A549 (cell line): ENCODE measurements around the gene PRKAR1B. TPM values are rescaled to one million over a fixed set of nuclear protein-coding genes. Genes with fewer than 3 reads are reported as not detected.

ENCODE experiments used
- ATAC-seq, 2 experiments: fragments of 200-7000 bp in 1 of 2; fragments of >200 bp in 1 of 2; cut with Nextera tagmentation in 1 of 2; cut with Tn5 transposase in 1 of 2; 3 replicates each; pipeline versions ENCODE4 v1.8.0 to v1.9.1; 2018 to 2020; ENCODE audit warnings: mild to moderate bottlenecking in 1 of 2, moderate library complexity in 1 of 2
- CTCF ChIA-PET: fragments of 300-600 bp; sonication (Branson Sonifier 250); formaldehyde crosslinking; extraction: SDS; loops from one replicate; lab custom pipeline; 2021; ENCODE audit warnings: antibody characterized with exemption, inconsistent platforms; lab: Yijun Ruan, JAX
- POLR2A ChIA-PET: fragments of 350-600 bp; formaldehyde crosslinking; extraction: SDS; loops from one replicate; lab custom pipeline; 2021; ENCODE audit warnings: antibody characterized with exemption, inconsistent platforms; lab: Yijun Ruan, JAX
- DNase-seq, 2 experiments: peaks; one replicate each; pipeline versions ENCODE4 v3.0.0 to v3.0.0-alpha.2; 2011 to 2016; ENCODE audit warnings: low read depth in 1 of 2, low spot score in 1 of 2
- FAIRE-seq: peaks from 2 replicates; lab custom pipeline; 2011; peaks lifted over from hg19 to GRCh38; lab: Jason Lieb, UNC
- H3K27ac ChIP-seq, 2 experiments: fragments of >200 bp; sonication (Bioruptor Twin); formaldehyde crosslinking; 3 replicates each; pipeline ENCODE4 v1.5.1; 2016 to 2017
- H3K4me1 ChIP-seq: fragments of >200 bp; sonication (Bioruptor Twin); formaldehyde crosslinking; 3 replicates; pipeline ENCODE4 v1.6.1; 2016
- H3K4me2 ChIP-seq: fragments of >200 bp; sonication (Bioruptor Twin); formaldehyde crosslinking; 3 replicates; pipeline ENCODE4 v1.6.1; 2016
- H3K4me3 ChIP-seq: fragments of >200 bp; sonication (Bioruptor Twin); formaldehyde crosslinking; 3 replicates; pipeline ENCODE4 v1.5.1; 2016
- H3K9me3 ChIP-seq: fragments of >200 bp; sonication (Bioruptor Twin); formaldehyde crosslinking; 3 replicates; pipeline ENCODE4 v1.6.1; 2016
- BCL3 ChIP-seq: fragments of >200 bp; sonication (Bioruptor Twin); formaldehyde crosslinking; IDR thresholded peaks from 3 replicates; pipeline ENCODE4 v1.6.1; 2016
- CBX2 ChIP-seq: fragments of 200-600 bp; sonication (generic); IDR thresholded peaks from 2 replicates; pipeline ENCODE4 v1.6.1; 2016; ENCODE audit warnings: low read depth, mild to moderate bottlenecking, borderline replicate concordance
- CBX8 ChIP-seq: fragments of 200-600 bp; sonication (generic); IDR thresholded peaks from 2 replicates; pipeline ENCODE4 v1.6.1; 2016
- CHD2 ChIP-seq: fragments of 150-350 bp; IDR thresholded peaks from 2 replicates; pipeline ENCODE4 v1.6.1; 2014; ENCODE audit warnings: low read length; ENCODE audit not compliant: partially characterized antibody
- CHD4 ChIP-seq: fragments of 200-600 bp; sonication (generic); IDR thresholded peaks from 2 replicates; pipeline ENCODE4 v1.6.1; 2016; ENCODE audit warnings: antibody characterized with exemption, mild to moderate bottlenecking, borderline replicate concordance
- EHF ChIP-seq: fragments of 250-450 bp; sonication (Bioruptor Pico); IDR thresholded peaks from 2 replicates; pipeline ENCODE4 v1.5.0; 2020; ENCODE audit warnings: mild to moderate bottlenecking
- EHMT2 ChIP-seq: fragments of 200-600 bp; sonication (generic); IDR thresholded peaks from 2 replicates; pipeline ENCODE4 v1.6.1; 2016; ENCODE audit warnings: antibody characterized with exemption, low read depth, mild to moderate bottlenecking, moderate library complexity
- FOXS1 ChIP-seq: fragments of 250-450 bp; sonication (Bioruptor Pico); IDR thresholded peaks from 2 replicates; pipeline ENCODE4 v1.5.0; 2020; ENCODE audit warnings: mild to moderate bottlenecking, moderate library complexity
- GATA3 ChIP-seq: IDR thresholded peaks from 2 replicates; pipeline ENCODE4 v1.6.1; 2012; ENCODE audit warnings: borderline replicate concordance
- HDAC2 ChIP-seq: fragments of 200-600 bp; sonication (generic); IDR thresholded peaks from 2 replicates; pipeline ENCODE4 v1.6.1; 2016
- HES2 ChIP-seq: fragments of >200 bp; sonication (Bioruptor Twin); formaldehyde crosslinking; IDR thresholded peaks from 2 replicates; pipeline ENCODE4 v1.6.1; 2016
- HOXB5 ChIP-seq: fragments of 250-450 bp; sonication (Bioruptor Pico); IDR thresholded peaks from 2 replicates; pipeline ENCODE4 v1.5.0; 2020; ENCODE audit warnings: mild to moderate bottlenecking, moderate library complexity
- KDM1A ChIP-seq: fragments of 200-600 bp; sonication (generic); IDR thresholded peaks from 2 replicates; pipeline ENCODE4 v1.6.1; 2016; ENCODE audit warnings: low read depth, mild to moderate bottlenecking
- MAFK ChIP-seq: fragments of 450-650 bp; IDR thresholded peaks from 2 replicates; pipeline ENCODE4 v1.6.1; 2014; ENCODE audit not compliant: partially characterized antibody
- MAZ ChIP-seq: fragments of 150-350 bp; IDR thresholded peaks from 2 replicates; pipeline ENCODE4 v1.6.1; 2014; ENCODE audit warnings: antibody characterized with exemption, low read depth, low read length, borderline replicate concordance
- NFE2L2 ChIP-seq: fragments of 150-350 bp; conservative IDR thresholded peaks from 2 replicates; pipeline ENCODE4 v1.6.1; 2014; ENCODE audit warnings: low read length
- POLR2A ChIP-seq: IDR thresholded peaks from 2 replicates; pipeline ENCODE4 v1.6.1; 2012; ENCODE audit warnings: mild to moderate bottlenecking, low read length
- RARB ChIP-seq: fragments of 250-450 bp; sonication (Bioruptor Pico); IDR thresholded peaks from 2 replicates; pipeline ENCODE4 v1.8.0; 2021; ENCODE audit warnings: mild to moderate bottlenecking, moderate library complexity
- SREBF2 ChIP-seq: fragments of 450-650 bp; IDR thresholded peaks from 2 replicates; pipeline ENCODE4 v1.6.1; 2014; ENCODE audit warnings: mild to moderate bottlenecking, moderate library complexity
- TP53 ChIP-seq: fragments of 250-450 bp; sonication (Bioruptor Pico); IDR thresholded peaks from 2 replicates; pipeline ENCODE4 v1.5.0; 2021; ENCODE audit warnings: mild to moderate bottlenecking, moderate library complexity
- WGBS: methylation state at CpG from one replicate; pipeline ENCODE4 v1.1.6; 2017; ENCODE audit errors: missing lambda C conversion rate; 5-methylcytosine and 5-hydroxymethylcytosine counted together
- polyA plus RNA-seq, 4 experiments: library from polyadenylated mRNA; depleted of rRNA in 3 of 4; stranded (reverse); fragments of >200 nt; fragmentation: RNase III in 1 of 4; extraction: RNeasy Plus Mini Kit Qiagen cat#74134 plus additional on column Dnase treatment in 1 of 4; gene quantifications; 2 replicates in 3 of 4; 3 replicates in 1 of 4; pipeline ENCODE4 v1.2.3, GENCODE V29; 2011 to 2017
- TF ChIP-seq, protein P1 (sequence below): IDR thresholded peaks from 2 replicates; pipeline ENCODE4 v1.6.1; 2012
- TF ChIP-seq, protein P2 (sequence below): IDR thresholded peaks from 2 replicates; pipeline ENCODE4 v1.6.1; 2012; ENCODE audit warnings: low read depth, borderline replicate concordance
- TF ChIP-seq, protein P3 (sequence below): fragments of 250-450 bp; sonication (Bioruptor Pico); IDR thresholded peaks from 2 replicates; pipeline ENCODE4 v1.5.0; 2020; ENCODE audit warnings: low read depth, mild to moderate bottlenecking, moderate library complexity
- TF ChIP-seq, protein P4 (sequence below): fragments of 450-650 bp; IDR thresholded peaks from 2 replicates; pipeline ENCODE4 v1.6.1; 2014; ENCODE audit warnings: antibody characterized with exemption

Gene PRKAR1B
- polyA plus RNA-seq, 2 of the 4 experiments (the other 2 are of a cell fraction), result 10.1 to 33.7 TPM

DNA sequence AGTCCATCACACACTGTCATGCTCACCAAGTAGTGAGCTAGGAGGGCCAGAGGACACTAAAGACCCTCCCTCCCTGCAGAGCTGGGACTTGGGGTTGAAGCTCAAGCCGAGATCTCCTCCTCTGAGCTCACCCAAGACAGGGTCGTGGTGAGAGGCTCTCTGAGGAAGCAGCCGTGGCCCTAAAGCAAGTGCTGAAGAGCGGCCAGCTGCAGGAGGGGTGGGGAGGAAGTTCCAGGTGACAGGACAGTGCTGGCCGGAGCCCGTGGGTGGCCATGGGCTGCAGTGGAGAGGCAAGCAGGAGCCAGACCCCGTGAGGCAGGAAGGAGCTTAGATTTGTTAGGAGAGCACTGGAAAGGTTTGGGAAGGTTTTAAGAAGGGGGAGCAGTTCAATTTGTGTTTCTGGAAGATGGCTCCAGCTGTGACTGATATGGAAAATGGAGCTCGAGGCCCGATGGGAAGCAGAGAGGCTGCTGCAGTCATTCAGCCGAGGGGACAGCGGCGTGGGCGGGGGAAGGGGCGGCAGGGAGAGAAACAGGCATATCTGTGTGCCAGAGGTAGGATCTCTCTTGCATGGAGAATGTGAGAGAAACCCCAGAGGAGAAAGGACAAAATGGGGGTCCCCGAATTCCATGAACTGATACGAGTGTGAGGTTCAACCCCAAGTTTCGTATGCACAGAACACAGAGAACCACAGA lies 27.5 kb downstream of the PRKAR1B start (continued):
- no peak for TF ChIP-seq EHMT2
- TF ChIP-seq, protein P1, sequence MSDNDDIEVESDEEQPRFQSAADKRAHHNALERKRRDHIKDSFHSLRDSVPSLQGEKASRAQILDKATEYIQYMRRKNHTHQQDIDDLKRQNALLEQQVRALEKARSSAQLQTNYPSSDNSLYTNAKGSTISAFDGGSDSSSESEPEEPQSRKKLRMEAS, result no peak

- Histone ChIP-seq H3K4me1 (no peaks in the 10 kb centered on the region), H3K4me2 (no peak overlapping the region), H3K9me3 (peaks cover 14% of the 10 kb centered on the region), H3K27ac (no peak overlapping the region), H3K4me3 (no peak overlapping the region)
- FAIRE-seq (no peak), DNase-seq (no peak), ATAC-seq (no peak)
- TF ChIP-seq HOXB5, result no peak
- no peak for TF ChIP-seq SREBF2
- no peak for TF ChIP-seq MAFK
- TF ChIP-seq EHF (CRISPR knock-in tag), result no peak
- TF ChIP-seq, protein P2, sequence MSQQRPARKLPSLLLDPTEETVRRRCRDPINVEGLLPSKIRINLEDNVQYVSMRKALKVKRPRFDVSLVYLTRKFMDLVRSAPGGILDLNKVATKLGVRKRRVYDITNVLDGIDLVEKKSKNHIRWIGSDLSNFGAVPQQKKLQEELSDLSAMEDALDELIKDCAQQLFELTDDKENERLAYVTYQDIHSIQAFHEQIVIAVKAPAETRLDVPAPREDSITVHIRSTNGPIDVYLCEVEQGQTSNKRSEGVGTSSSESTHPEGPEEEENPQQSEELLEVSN, result no peak
- no peak for TF ChIP-seq POLR2A
- TF ChIP-seq FOXS1, result no peak
- no peak for TF ChIP-seq HDAC2
- TF ChIP-seq BCL3, result no peak
- TF ChIP-seq CBX2, result no peak
- TF ChIP-seq, protein P3, sequence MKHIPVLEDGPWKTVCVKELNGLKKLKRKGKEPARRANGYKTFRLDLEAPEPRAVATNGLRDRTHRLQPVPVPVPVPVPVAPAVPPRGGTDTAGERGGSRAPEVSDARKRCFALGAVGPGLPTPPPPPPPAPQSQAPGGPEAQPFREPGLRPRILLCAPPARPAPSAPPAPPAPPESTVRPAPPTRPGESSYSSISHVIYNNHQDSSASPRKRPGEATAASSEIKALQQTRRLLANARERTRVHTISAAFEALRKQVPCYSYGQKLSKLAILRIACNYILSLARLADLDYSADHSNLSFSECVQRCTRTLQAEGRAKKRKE, result no peak
- no peak for TF ChIP-seq CBX8
- no peak for TF ChIP-seq NFE2L2
- no peak for TF ChIP-seq GATA3
- TF ChIP-seq, protein P4, sequence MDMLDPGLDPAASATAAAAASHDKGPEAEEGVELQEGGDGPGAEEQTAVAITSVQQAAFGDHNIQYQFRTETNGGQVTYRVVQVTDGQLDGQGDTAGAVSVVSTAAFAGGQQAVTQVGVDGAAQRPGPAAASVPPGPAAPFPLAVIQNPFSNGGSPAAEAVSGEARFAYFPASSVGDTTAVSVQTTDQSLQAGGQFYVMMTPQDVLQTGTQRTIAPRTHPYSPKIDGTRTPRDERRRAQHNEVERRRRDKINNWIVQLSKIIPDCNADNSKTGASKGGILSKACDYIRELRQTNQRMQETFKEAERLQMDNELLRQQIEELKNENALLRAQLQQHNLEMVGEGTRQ, result no peak
- no peak for TF ChIP-seq RARB (CRISPR knock-in tag)
- no peak for TF ChIP-seq CHD4
- ChIA-PET CTCF (interaction anchor here (1.0 kb wide), 1 partner anchor 377 kb away, joined by 4 read pairs; no protein-coding TSS in a partner anchor), POLR2A (no interaction called here)
- 92% methylated on average over 21 of the region's 23 CpGs for WGBS
Observed at GRCh38 chr7:698515-699475, 28.3 kb downstream of the PRKAR1B start.

- peaks cover 2% of the 10 kb centered on the region; the same call in 1 of the 3 replicates for H3K9me3 ChIP-seq
- WGBS, result 92% methylated on average over 23 of the region's 29 CpGs
- H3K4me3 ChIP-seq, result no peak overlapping the region
- ChIA-PET POLR2A (no interaction called here), CTCF (no interaction called here)
- DNase-seq (no peak), ATAC-seq (no peak), FAIRE-seq (no peak)
- TF ChIP-seq MAZ (no peak), CHD4 (no peak), KDM1A (no peak), CHD2 (no peak), TP53 (no peak), EHMT2 (no peak), NFE2L2 (no peak), HES2 (no peak)
- TF ChIP-seq, protein P2, result no peak
- no peaks in the 10 kb centered on the region for H3K4me1 ChIP-seq
- H3K27ac ChIP-seq, result no peak overlapping the region
- no peak overlapping the region for H3K4me2 ChIP-seq
Observed at GRCh38 chr7:696812-697551, 30.1 kb downstream of the PRKAR1B start.
